HCT116 (cell line): ENCODE data around the gene C1orf50. TPM values are rescaled to one million over a fixed set of nuclear protein-coding genes. Genes with fewer than 3 reads are reported as not detected.

Experiments used
- ATAC-seq: fragments of 200-7000 bp; cut with Tn5 transposase; 2 replicates; pipeline ENCODE4 v1.9.1; 2020; ENCODE audit warnings: mild to moderate bottlenecking, moderate library complexity
- BruUV-seq: library from RNA; stranded (reverse); fragments of 400-500 nt; replicated peaks from 2 replicates; lab custom pipeline; 2021; lab: Mats Ljungman, UMichigan
- CTCF ChIA-PET: fragments of 300-600 bp; sonication (Branson Sonifier 250); formaldehyde crosslinking; loops from one replicate; lab custom pipeline; 2021; ENCODE audit warnings: antibody characterized with exemption; lab: Charles Lee
- POLR2A ChIA-PET: fragments of 300-600, 350-600 bp; sonication (Branson Sonifier 250); formaldehyde crosslinking; loops from one replicate; lab custom pipeline; 2021; ENCODE audit warnings: antibody characterized with exemption; lab: Charles Lee
- RAD21 ChIA-PET, 2 experiments: fragments of 300-600 bp; sonication (Branson Sonifier 250); formaldehyde crosslinking; loops; one replicate each; lab custom pipeline; 2023; ENCODE audit warnings: low total read pairs in 2 of 2; ENCODE audit not compliant: uncharacterized antibody in 2 of 2, unreplicated experiment in 2 of 2, low non-redundant PET in 1 of 2; lab: Charles Lee
- DNase-seq: peaks from one replicate; pipeline ENCODE4 v3.0.0-alpha.2; 2010; ENCODE audit warnings: low read depth, low spot score
- H2AFZ ChIP-seq: fragments of 200-600 bp; shearing (Covaris generic), sonication (generic); 2 replicates; pipeline ENCODE4 v1.6.1; 2017; ENCODE audit warnings: low read depth, mixed run types, mixed read lengths, antibody characterized with exemption, low read length; ENCODE audit not compliant: poor library complexity, severe bottlenecking
- H3K27ac ChIP-seq: 2 replicates; pipeline ENCODE4 v1.5.1; 2012; ENCODE audit warnings: low read depth, low read length
- H3K27me3 ChIP-seq: fragments of 200-600 bp; sonication (generic); 2 replicates; pipeline ENCODE4 v1.6.1; 2016; ENCODE audit warnings: mixed run types, low read length, mixed read lengths; ENCODE audit not compliant: insufficient read depth
- H3K36me3 ChIP-seq, 2 experiments: fragments of 200-500 bp in 1 of 2; fragments of 200-600 bp in 1 of 2; sonication (Bioruptor generic) in 1 of 2; sonication (generic) in 1 of 2; 2 replicates each; pipeline versions ENCODE4 v1.5.1 to v1.6.1; 2014 to 2016; ENCODE audit warnings: low read length in 2 of 2, inconsistent platforms in 1 of 2, mixed read lengths in 1 of 2, mixed run types in 1 of 2; ENCODE audit not compliant: insufficient read depth in 2 of 2, control insufficient read depth in 1 of 2
- H3K4me1 ChIP-seq, 2 experiments: fragments of 200-600 bp in 1 of 2; sonication (generic) in 1 of 2; 2 replicates each; pipeline versions ENCODE4 v1.5.1 to v1.6.1; 2012 to 2017; ENCODE audit warnings: low read length in 2 of 2, inconsistent platforms in 1 of 2, mild to moderate bottlenecking in 1 of 2, mixed read lengths in 1 of 2, mixed run types in 1 of 2, moderate library complexity in 1 of 2; ENCODE audit not compliant: insufficient read depth in 2 of 2, control insufficient read depth in 1 of 2
- H3K4me2 ChIP-seq: fragments of 200-600 bp; sonication (generic); 2 replicates; pipeline ENCODE4 v1.6.1; 2017; ENCODE audit warnings: mixed run types, low read length, mixed read lengths
- H3K4me3 ChIP-seq, 2 experiments: fragments of 200-600 bp in 1 of 2; sonication (generic) in 1 of 2; replicated peaks in 1 of 2; 2 replicates each; pipeline ENCODE4 v1.5.1; 2011 to 2016; ENCODE audit warnings: low read length in 2 of 2, control low read depth in 1 of 2, low read depth in 1 of 2, mild to moderate bottlenecking in 1 of 2, mixed read lengths in 1 of 2, mixed run types in 1 of 2
- H3K79me2 ChIP-seq: fragments of 200-600 bp; sonication (generic); 2 replicates; pipeline ENCODE4 v1.6.1; 2017; ENCODE audit warnings: mild to moderate bottlenecking, mixed run types, low read length, moderate library complexity, mixed read lengths; ENCODE audit not compliant: insufficient read depth
- H3K9ac ChIP-seq: fragments of 200-600 bp; sonication (generic); 2 replicates; pipeline ENCODE4 v1.6.1; 2016; ENCODE audit warnings: low read length, mixed read lengths
- H3K9me2 ChIP-seq: fragments of 200-600 bp; sonication (generic), shearing (Covaris generic); 2 replicates; pipeline ENCODE4 v1.6.1; 2017; ENCODE audit warnings: mixed run types, mild to moderate bottlenecking, moderate library complexity; ENCODE audit not compliant: insufficient read depth
- H3K9me3 ChIP-seq, 2 experiments: fragments of 200-500 bp in 1 of 2; fragments of 200-600 bp in 1 of 2; sonication (Bioruptor generic) in 1 of 2; sonication (generic) in 1 of 2; 2 replicates each; pipeline ENCODE4 v1.6.1; 2014 to 2017; ENCODE audit warnings: low read length in 2 of 2, mixed read lengths in 2 of 2, inconsistent platforms in 1 of 2, low read depth in 1 of 2, mild to moderate bottlenecking in 1 of 2, mixed run types in 1 of 2, moderate library complexity in 1 of 2; ENCODE audit not compliant: control insufficient read depth in 1 of 2, insufficient read depth in 1 of 2
- H4K20me1 ChIP-seq: fragments of 200-600 bp; sonication (generic), shearing (Covaris generic); 2 replicates; pipeline ENCODE4 v1.6.1; 2017; ENCODE audit warnings: mixed run types, mild to moderate bottlenecking, moderate library complexity; ENCODE audit not compliant: insufficient read depth
- CEBPB ChIP-seq: IDR thresholded peaks from 2 replicates; pipeline ENCODE4 v1.6.1; 2012; ENCODE audit warnings: low read depth
- REST ChIP-seq: IDR thresholded peaks from 2 replicates; pipeline ENCODE4 v1.6.1; 2012; ENCODE audit warnings: low read depth
- TCF7L2 ChIP-seq: IDR thresholded peaks from 2 replicates; pipeline ENCODE4 v1.7.0; 2011; ENCODE audit warnings: borderline replicate concordance, inconsistent platforms; ENCODE audit not compliant: insufficient read depth, insufficient read length; ENCODE audit errors: extremely low read depth
- intact Hi-C: fragments of 100-400 bp; cut with micrococcal nuclease; formaldehyde crosslinking; loops from 2 replicates; pipeline ENCODE4 v1.10.0; 2022
- total RNA-seq: library from RNA; stranded (reverse); gene quantifications from one replicate; pipeline ENCODE4 v1.2.1, GENCODE V29; 2021; ENCODE audit not compliant: unreplicated experiment

C1orf50 gene
- total RNA-seq, 1 experiment from 2014 or later = 5.8 TPM

- no TSS peak for BruUV-seq
- intact Hi-C loops = loop anchor here (10.0 kb wide), 2 partner anchors 393 to 563 kb away; no protein-coding TSS in a partner anchor
- Histone ChIP-seq H3K4me1 (peaks cover 0 to 6% of the 10 kb centered on the region in 2 experiments; a peak in 3 of 4 replicates), H3K9me3 (no peaks in the 10 kb centered on the region), H3K9me2 (no peaks in the 10 kb centered on the region), H3K79me2 (no peaks in the 10 kb centered on the region), H2AFZ (no peak overlapping the region), H3K4me2 (no peak overlapping the region), H3K27ac (no peak overlapping the region), H3K36me3 (no peaks in the 10 kb centered on the region), H3K9ac (no peak overlapping the region), H3K27me3 (no peaks in the 10 kb centered on the region), H4K20me1 (no peaks in the 10 kb centered on the region), H3K4me3 (no peak overlapping the region)
- DNase-seq (no peak), ATAC-seq (no peak)
- RAD21 ChIA-PET = no interaction called here
- TF ChIP-seq CEBPB = no peak
- no peak for TF ChIP-seq TCF7L2
- no peak for TF ChIP-seq REST
- POLR2A ChIA-PET = no interaction called here
- CTCF ChIA-PET = interaction anchor here (0.6 kb wide), 1 partner anchor 565 kb away, joined by 3 read pairs; no protein-coding TSS in a partner anchor
Measured at GRCh38 chr1:42737986-42738677, 28.9 kb upstream of the C1orf50 start.
